ENCODE results near the gene KLHL40.
"Not testable (repeated sequence)": the region's sequence is repeated elsewhere in the genome, so short reads cannot be mapped to it uniquely, and the experiment has no call there.

The KLHL40 gene

DNA sequence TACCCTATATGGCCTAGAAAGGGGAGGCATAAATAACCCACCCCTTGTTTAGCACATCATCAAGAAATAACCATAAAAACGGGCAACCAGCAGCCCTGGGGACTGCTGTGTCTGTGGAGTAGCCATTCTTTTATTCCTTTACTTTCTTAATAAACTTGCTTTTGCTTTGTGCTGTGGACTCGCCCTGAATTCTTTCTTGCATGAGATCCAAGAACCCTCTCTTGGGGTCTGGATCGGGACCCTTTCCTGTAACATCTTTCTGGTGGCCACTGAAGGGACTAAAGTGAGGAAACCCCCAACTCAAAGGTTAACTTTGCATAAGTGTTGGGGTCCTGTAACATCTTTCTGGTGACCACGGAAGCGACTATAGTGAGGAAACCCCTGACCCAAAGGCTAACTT is 33.0 kb downstream of the KLHL40 start:
- no peak for DNase-seq (ENCODE audit: low spot score)

DNA sequence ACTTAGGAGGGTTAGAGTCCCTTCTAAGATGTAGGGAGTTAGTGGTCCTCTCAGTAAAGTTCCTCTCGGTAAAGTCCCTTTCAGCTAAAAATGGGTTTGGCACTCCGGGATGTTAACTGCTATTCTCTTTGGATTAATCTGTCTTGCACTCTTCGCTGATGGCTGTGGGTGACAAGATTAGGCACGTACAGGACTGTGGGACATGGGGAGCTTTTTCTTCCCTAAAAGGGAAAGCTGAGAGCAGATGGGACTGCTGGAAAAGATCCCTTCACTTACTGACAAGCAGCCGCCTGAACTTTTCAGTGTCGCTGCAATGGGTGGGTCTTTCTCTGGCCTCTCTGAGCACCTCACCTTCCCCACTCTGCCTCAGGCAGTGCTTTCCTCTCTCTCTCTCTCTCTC is 33.7 kb downstream of the KLHL40 start:
- DNase-seq (ENCODE audit: low spot score) = no peak

GRCh38 chr3:42720126-42720525 is 34.8 kb downstream of the KLHL40 start:
- no peak for DNase-seq (ENCODE audit: low spot score)

DNA sequence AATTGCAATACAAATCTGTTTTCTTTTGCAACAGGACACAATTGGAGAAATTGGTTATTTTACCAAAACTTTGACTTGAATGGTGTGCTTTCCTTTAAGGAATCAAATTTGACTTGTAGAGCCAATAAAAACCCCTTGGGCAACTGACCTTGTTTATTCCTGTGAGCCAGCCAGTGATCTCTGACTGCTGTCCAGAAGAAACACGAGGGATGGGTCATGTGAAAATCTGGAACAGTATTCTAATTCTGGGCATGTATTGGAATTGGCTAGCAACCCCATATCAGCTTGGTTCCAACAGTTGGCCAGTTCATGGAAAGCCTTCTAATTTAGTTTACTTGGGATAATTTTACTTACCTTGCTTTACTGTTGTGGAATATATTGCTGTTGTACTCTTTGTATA is 36.4 kb downstream of the KLHL40 start:
- no peak for DNase-seq (ENCODE audit: low spot score)

DNA sequence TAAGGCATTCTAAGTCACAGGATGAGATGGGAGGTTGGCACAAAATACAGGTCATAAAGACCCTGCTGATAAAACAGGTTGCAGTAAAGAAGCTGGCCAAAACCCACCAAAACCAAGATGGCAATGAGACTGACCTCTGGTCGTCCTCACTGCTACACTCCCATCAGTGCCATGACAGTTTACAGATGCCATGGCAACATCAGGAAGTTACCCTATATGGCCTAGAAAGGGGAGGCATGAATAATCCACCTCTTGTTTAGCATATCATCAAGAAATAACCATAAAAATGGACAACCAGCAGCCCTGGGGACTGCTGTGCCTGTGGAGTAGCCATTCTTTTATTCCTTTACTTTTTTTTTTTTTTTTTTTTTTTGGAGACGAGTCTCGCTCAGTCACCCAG is 37.1 kb downstream of the KLHL40 start:
- DNase-seq (ENCODE audit: low spot score) = not testable (repeated sequence)

- no peak for DNase-seq (ENCODE audit: low spot score)
Measured at GRCh38 chr3:42723219-42723618, 37.9 kb downstream of the KLHL40 start.

GRCh38 chr3:42725454-42725853 is 40.1 kb downstream of the KLHL40 start:
- DNase-seq (ENCODE audit: low spot score) = no peak

- no peak for DNase-seq (ENCODE audit: low spot score)
Measured at GRCh38 chr3:42728056-42728455, 42.7 kb downstream of the KLHL40 start.

- DNase-seq (ENCODE audit: low spot score) = no peak
Measured at GRCh38 chr3:42728668-42729364, 43.5 kb downstream of the KLHL40 start.

GRCh38 chr3:42729404-42730145 is 44.2 kb downstream of the KLHL40 start:
- DNase-seq (ENCODE audit: low spot score) = no peak

GRCh38 chr3:42730294-42730693 is 45.0 kb downstream of the KLHL40 start:
- no peak for DNase-seq (ENCODE audit: low spot score)

DNA sequence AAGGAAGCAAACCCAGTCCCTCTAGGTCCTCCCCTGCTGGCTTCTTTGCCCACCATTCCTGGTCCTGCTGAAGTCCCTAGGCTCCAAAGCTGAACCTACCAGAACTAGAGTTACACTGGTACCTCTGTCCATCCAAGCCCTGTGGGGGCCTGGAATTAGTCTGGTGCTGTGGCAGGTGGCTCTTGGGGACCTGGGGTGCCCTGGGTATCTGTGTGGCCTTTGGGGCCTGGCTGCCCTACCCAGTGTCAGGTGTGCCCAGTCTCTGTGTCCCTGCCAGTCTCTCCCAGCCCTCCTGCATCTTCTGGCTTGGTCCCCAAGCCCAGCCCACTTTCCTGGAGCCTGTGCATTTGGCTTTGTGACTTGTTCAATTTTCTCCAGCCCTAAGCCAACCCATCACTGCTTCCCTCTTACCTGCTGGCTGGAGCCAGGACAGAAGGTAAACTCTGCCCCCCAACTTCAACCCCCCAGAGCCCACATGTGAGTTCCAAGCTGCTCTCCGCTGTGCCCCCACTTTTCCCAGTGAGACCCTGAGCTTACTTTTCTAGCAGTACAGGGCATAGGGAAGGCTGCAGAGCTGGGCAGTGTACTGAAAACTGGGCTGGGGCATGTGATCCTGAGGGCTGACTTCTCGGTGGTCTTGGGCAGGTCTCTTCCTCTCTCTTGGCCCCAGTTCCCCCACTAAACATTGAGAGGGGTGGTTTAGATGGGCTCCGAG is 45.5 kb downstream of the KLHL40 start:
- no peak for DNase-seq (ENCODE audit: low spot score)

GRCh38 chr3:42731476-42732195 is 46.3 kb downstream of the KLHL40 start:
- no peak for DNase-seq (ENCODE audit: low spot score)

DNA sequence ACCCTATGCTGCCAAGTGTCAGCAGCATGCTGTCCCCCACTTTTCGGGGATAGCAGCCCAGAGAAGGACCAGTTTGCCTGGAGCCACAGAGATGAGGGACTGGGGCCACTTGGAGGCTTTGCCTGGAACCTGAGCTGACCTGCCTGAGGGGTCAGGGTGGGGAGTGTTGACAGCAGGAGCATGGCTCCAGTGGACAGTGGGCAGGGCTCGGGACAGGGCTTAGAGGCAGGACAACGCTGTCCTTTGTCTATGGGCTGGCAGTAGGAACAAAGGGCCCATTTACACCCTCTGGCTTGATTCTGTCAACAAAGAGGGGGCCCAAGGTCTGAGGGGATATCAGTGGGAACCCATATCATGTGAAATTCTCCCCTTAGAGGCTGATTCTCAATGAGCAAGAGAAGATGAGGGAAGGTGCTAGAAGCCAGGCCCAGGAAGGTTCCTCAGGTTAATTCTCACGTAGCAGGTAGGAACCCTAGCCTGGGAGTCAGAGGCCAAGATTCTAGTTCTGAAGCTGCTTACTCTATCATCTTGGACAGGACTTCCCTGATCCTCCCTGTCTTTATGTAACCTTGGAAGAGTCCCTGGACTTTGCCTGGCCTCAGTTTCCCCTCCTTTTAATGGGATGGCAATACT is 47.0 kb downstream of the KLHL40 start:
- no peak for DNase-seq (ENCODE audit: low spot score)

- peak; percentile 25 for DNase-seq (ENCODE audit: low spot score)
Measured at GRCh38 chr3:42732829-42733459, 47.6 kb downstream of the KLHL40 start.

DNA sequence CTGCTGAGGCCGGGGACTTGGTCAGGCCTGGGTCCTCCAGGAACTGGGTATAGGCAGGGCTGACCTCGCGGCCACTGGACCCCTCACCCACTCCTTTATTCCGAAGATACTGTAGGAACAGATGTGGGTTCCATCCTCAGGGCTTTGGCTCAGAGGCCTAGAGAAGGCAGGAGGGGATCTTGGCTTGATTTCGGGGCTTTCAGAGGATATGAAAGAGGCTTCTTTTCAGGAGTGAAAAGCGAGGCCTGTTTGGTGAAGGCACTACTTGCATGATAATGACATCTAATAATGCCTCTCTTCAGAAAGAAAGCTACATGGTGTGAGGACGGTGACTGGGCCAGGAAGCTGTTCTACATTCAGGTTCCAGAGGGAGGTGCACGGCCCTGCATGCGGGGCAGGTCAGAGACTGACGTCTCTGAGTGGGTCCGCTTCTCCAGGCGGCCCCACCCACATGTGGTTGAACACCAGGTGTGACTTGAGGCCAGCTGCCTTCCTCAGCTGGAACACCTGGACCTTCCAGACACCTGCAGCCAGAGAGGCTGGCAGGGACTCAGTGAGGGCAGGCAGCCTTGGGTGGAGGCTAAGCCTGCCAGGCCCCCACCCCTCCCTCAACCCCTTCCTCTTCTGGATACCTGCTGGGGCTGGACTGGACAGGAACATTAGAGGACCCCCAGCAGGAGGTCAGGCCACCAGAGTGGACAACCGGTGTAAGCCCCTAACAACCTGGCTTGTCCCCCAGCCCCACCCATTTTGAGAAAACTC is 48.3 kb downstream of the KLHL40 start:
- DNase-seq (ENCODE audit: low spot score) = no peak

GRCh38 chr3:42734263-42734860 is 49.0 kb downstream of the KLHL40 start:
- DNase-seq (ENCODE audit: low spot score) = no peak

DNA sequence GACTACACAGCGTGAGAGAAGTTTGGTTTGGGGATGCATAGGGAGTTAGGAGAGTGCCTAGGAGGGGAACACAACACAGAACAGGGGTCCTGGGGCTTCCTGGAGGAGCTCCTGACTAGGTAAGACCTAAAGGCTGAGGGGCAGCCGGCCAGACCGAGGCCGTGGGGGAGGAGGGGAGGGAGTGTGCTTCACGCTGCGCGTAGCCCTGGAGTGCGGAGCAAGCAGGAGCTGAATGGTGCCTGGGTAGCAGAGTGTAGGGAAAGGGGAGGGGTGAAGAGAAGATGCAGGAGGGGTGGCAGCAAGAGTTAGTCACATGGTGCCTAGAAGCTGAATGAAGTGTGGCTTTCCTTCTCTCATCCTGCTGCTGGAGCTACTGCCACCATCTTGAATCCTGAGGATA is 49.7 kb downstream of the KLHL40 start:
- peak; percentile 17 for DNase-seq (ENCODE audit: low spot score)

DNA sequence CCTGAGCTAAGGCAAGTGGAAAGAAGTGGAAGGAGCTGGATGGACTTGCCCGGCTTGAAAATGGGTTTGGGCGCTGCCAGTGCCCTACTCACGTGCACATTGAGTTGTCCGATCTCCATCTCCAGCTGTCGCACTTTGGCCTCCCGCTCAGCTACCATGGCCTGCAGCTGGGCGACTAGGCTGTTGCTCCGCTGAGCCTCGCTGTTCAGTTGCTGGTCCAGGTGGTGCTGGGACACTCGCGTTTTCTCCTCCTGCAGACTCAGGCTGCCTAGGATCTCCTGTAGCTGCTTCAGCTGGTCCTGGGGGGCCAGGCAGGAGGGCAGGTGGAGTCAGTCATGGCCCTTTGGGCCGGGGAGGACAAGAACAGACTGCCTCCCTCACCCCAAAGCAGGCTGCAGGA is 50.3 kb downstream of the KLHL40 start:
- no peak for DNase-seq (ENCODE audit: low spot score)

DNA sequence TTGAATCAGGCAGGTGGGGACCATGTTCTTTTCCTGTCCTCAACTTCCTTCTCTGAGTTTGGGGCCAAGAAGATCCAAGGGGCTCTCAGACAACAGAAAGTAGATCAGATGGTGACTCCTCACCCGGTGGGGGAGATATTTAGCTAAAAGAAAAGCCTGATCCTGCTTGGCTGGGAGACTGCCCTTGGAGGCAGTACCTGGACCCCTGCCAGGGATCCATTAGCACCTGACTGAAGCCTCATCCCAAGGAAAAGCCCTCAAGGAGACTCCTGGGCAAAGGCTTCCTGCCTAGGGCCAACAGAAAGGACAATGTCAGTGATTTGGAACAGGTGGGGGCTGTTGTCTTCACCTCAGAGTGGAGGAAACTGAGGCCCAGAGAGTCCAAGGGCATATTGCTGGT is 50.7 kb downstream of the KLHL40 start:
- DNase-seq (ENCODE audit: low spot score) = no peak
